Measurements from ENCODE around the gene CYB5D1.

CYB5D1 gene

DNA sequence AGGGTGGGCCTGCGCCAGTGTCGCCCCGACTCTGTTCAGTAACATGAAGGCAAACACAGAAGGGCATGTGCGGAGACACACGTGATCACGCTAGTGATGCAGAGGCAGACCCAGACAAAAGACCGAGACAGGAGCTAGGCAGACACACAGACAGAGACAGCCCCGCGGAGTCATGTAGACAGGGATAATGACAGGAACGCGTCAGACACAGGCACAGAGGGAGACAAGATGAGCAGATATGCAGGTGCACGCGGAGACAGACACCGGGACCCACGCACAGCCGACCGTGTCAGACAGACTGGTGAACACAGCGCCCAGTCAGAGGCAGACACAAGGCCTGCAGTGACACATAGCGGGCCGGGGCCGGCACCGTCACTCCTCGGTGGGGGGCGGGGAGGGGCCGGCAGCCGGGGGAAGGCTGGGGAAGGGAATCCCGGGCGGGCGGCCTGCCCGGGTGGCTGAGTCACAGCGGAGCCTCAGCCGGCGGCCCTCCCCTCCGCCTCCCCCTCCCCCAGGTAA is 16.3 kb upstream of the CYB5D1 start:
- Histone ChIP-seq H3K4me1 (ENCODE audit: control insufficient read depth, insufficient read depth, low read length) (peaks cover 28% of the 10 kb centered on the region), H3K36me3 (ENCODE audit: control insufficient read depth, insufficient read depth, low read length) (peaks cover 4% of the 10 kb centered on the region; the same call in 1 of the 2 replicates), H3K4me3 (ENCODE audit: low read depth, low read length) (peak overlapping the region; percentile 95), H3K9ac (ENCODE audit: low read length) (peak overlapping the region; percentile 93), H3K9me3 (ENCODE audit: control insufficient read depth, insufficient read depth, low read depth, low read length) (no peaks in the 10 kb centered on the region), H3K27me3 (ENCODE audit: control insufficient read depth, insufficient read depth, low read length) (peaks cover 31% of the 10 kb centered on the region), H3K27ac (ENCODE audit: low read depth, low read length) (peak overlapping the region; percentile 85; the same call in 1 of the 2 replicates)

DNA sequence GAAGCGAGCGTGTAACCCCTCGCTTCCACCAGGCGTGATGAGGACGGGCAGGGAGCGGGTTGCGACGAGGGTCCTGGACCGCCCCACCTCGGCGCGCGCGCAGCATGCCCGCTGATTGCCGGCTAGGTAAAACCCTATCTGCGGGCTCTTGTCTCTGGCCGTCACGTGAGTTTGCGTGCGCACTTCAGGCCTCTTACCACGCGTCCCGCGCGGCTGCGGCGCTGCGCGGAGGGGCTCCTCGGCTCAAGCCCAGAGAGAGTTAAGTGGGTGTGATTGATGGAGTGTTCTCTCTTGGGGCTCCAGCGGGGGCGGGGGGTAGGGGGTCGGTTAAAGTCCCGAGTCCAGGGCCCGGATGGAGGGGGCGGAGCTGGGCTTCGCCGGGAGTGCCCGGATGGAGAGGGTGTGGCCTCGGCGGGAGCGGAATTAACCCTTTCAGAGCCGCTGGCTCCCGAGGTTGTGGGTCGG is 15.9 kb upstream of the CYB5D1 start:
- H3K9ac ChIP-seq (ENCODE audit: low read length) = peak overlapping the region; percentile 93
- peak overlapping the region; percentile 85; the same call in 1 of the 2 replicates for H3K27ac ChIP-seq (ENCODE audit: low read depth, low read length)
- peak overlapping the region; percentile 95 for H3K4me3 ChIP-seq (ENCODE audit: low read depth, low read length)
- H3K36me3 ChIP-seq (ENCODE audit: control insufficient read depth, insufficient read depth, low read length) = peaks cover 9% of the 10 kb centered on the region; the same call in 1 of the 2 replicates
- H3K4me1 ChIP-seq (ENCODE audit: control insufficient read depth, insufficient read depth, low read length) = peaks cover 28% of the 10 kb centered on the region
- no peaks in the 10 kb centered on the region for H3K9me3 ChIP-seq (ENCODE audit: control insufficient read depth, insufficient read depth, low read depth, low read length)
- peaks cover 31% of the 10 kb centered on the region for H3K27me3 ChIP-seq (ENCODE audit: control insufficient read depth, insufficient read depth, low read length)

DNA sequence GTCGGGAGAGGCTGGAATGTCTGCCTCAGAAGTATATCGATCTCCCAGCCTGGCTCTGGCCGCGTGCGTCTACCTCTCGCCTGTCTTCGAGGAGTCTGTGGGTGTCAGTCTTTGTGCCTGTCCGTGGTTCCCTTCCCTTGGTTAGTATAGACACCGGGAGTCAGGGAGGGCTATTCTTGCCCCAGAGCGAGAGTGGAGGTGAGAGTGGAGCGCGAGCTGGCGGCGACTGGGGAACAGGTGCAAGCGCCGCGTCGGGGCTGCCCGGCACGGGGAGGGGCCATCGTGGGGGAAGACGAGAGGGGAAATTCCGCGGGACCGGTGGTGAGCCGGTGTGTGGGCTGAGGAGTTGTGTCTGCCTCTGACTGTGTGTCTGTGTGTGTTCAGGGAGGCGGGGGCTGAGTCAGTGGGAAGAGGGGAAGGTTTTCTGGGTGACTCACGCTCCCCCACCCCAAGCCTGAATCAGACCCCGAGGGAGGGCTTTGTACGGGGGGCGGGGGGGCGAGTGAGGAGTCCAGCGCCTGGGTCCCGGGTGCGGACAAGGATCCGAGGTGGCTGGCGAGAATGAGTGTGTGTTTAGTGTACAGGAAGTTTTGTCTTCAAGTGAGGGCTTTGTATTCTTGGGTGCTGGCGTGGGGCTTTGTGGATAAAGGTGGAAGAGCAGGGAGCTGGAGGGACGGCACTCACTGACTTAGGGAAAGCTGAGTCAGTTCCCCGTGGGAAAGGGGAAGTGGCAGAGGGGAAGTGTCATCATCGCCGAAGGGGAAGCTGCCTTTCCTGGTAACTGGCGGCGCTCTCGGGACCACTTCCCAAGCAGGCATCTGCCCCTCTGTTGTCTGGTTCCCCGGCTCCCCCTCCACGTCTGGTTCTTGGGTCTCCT is 15.2 kb upstream of the CYB5D1 start:
- Histone ChIP-seq H3K27ac (ENCODE audit: low read depth, low read length) (peak overlapping the region; percentile 68; the same call in 1 of the 2 replicates), H3K27me3 (ENCODE audit: control insufficient read depth, insufficient read depth, low read length) (peaks cover 31% of the 10 kb centered on the region), H3K9me3 (ENCODE audit: control insufficient read depth, insufficient read depth, low read depth, low read length) (no peaks in the 10 kb centered on the region), H3K9ac (ENCODE audit: low read length) (peak overlapping the region; percentile 79), H3K4me1 (ENCODE audit: control insufficient read depth, insufficient read depth, low read length) (peaks cover 23% of the 10 kb centered on the region), H3K4me3 (ENCODE audit: low read depth, low read length) (peak overlapping the region; percentile 95), H3K36me3 (ENCODE audit: control insufficient read depth, insufficient read depth, low read length) (peaks cover 12% of the 10 kb centered on the region)

DNA sequence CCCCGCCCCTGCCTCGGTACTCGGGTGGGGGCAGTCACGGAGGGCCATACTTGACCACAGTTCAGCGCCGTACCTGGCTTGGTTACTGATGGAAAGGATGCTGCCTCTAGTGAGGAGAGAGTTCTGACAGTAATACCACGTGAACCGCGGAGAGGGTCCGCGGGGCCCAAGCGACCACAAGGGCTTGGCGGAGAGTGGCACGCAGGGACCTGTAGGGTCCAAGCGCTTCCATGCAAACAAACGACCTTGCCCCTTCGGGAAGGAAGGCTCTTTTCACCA is 14.6 kb upstream of the CYB5D1 start:
- H3K4me1 ChIP-seq (ENCODE audit: control insufficient read depth, insufficient read depth, low read length) = peaks cover 21% of the 10 kb centered on the region
- H3K27ac ChIP-seq (ENCODE audit: low read depth, low read length) = peak overlapping the region; percentile 68; the same call in 1 of the 2 replicates
- H3K9ac ChIP-seq (ENCODE audit: low read length) = peak overlapping the region; percentile 79
- peaks cover 12% of the 10 kb centered on the region for H3K36me3 ChIP-seq (ENCODE audit: control insufficient read depth, insufficient read depth, low read length)
- H3K27me3 ChIP-seq (ENCODE audit: control insufficient read depth, insufficient read depth, low read length) = peaks cover 31% of the 10 kb centered on the region
- H3K9me3 ChIP-seq (ENCODE audit: control insufficient read depth, insufficient read depth, low read depth, low read length) = no peaks in the 10 kb centered on the region
- peak overlapping the region; percentile 95 for H3K4me3 ChIP-seq (ENCODE audit: low read depth, low read length)

DNA sequence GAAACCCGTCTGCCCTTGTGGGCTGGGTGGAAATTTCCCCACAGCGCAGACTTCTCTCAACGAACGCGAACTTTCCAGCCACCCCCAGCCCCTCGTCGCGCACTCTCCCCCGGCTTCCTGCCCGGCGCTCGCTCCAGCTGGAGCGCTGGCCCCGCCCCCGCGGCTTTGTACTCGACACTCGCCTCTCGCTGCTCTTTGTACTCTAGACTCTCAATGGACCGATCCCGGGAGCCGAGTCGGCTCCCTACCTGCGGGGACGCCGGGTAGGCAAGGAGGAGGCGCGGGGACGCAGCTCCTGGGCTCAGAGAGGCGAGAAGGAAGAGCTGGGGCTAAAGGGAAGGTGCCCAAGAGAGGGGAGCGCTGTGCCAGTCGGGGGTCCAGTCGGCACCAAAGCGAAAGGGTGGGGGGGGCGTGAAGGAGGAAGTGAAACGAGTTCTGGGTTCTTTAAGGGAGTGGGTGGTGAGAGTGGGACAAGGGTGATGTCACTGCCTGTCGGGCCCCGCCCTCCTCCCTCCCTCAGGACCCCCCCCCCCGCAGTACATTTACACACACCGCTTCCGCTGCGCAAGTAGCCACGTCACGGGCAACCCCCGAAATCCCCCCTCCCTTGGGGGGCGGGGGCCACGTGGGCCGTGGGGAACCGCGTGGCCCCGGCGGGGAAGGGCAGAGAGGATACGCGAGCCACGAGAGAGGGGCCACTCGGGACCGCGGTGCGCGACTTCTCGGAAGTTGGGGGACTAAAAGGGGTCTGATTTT is 14.1 kb upstream of the CYB5D1 start:
- Histone ChIP-seq H3K27me3 (ENCODE audit: control insufficient read depth, insufficient read depth, low read length) (peaks cover 28% of the 10 kb centered on the region), H3K36me3 (ENCODE audit: control insufficient read depth, insufficient read depth, low read length) (peaks cover 12% of the 10 kb centered on the region), H3K9ac (ENCODE audit: low read length) (peak overlapping the region; percentile 79), H3K4me3 (ENCODE audit: low read depth, low read length) (peak overlapping the region; percentile 95), H3K9me3 (ENCODE audit: control insufficient read depth, insufficient read depth, low read depth, low read length) (no peaks in the 10 kb centered on the region), H3K27ac (ENCODE audit: low read depth, low read length) (peak overlapping the region; percentile 68; the same call in 1 of the 2 replicates), H3K4me1 (ENCODE audit: control insufficient read depth, insufficient read depth, low read length) (peaks cover 18% of the 10 kb centered on the region)

DNA sequence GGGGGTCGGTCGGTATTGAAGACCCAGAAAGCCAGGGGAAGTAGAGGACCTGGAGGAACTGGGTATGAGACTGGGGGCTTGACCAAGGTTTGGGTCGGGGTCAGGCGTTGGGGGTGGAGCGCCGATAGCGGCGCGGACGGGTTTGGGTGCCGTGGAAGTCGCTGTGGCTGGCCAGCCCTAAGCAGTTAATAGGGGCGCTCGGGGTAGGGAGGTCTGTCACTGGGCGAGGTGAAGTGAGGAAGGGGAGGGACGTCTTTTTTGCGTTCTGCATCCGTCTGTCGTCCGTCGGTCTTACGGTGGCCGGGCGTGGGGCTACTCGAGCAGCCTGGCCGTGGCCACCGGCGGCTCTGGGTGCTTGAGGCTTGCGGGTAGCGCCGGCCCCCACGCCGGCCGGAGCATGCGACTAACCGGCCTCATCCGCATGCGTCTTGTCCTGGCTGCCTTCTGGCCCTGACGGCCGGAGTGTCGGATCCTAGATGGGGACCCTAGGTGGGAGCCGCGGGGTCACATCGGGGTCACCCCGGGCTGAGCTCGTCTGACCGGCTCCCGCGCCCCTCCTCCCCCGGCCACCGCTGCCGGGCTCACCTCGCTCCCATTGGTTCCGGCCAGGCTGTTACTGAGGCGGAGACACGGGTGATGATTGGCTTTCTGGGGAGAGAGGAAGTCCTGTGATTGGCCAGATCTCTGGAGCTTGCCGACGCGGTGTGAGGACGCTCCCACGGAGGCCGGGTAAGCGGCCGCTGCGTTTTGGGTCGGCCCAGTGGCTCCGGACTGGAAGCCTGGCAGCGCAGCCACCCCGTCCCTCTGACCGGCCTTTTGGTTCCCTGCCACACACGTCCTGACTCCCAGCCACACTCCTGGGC is 13.3 kb upstream of the CYB5D1 start:
- H3K27me3 ChIP-seq (ENCODE audit: control insufficient read depth, insufficient read depth, low read length) = peaks cover 20% of the 10 kb centered on the region
- no peaks in the 10 kb centered on the region for H3K9me3 ChIP-seq (ENCODE audit: control insufficient read depth, insufficient read depth, low read depth, low read length)
- H3K4me1 ChIP-seq (ENCODE audit: control insufficient read depth, insufficient read depth, low read length) = peaks cover 11% of the 10 kb centered on the region; the same call in 1 of the 2 replicates
- peak overlapping the region; percentile 44; the same call in 1 of the 2 replicates for H3K27ac ChIP-seq (ENCODE audit: low read depth, low read length)
- peak overlapping the region; percentile 75 for H3K9ac ChIP-seq (ENCODE audit: low read length)
- peak overlapping the region; percentile 95 for H3K4me3 ChIP-seq (ENCODE audit: low read depth, low read length)
- H3K36me3 ChIP-seq (ENCODE audit: control insufficient read depth, insufficient read depth, low read length) = peaks cover 19% of the 10 kb centered on the region

DNA sequence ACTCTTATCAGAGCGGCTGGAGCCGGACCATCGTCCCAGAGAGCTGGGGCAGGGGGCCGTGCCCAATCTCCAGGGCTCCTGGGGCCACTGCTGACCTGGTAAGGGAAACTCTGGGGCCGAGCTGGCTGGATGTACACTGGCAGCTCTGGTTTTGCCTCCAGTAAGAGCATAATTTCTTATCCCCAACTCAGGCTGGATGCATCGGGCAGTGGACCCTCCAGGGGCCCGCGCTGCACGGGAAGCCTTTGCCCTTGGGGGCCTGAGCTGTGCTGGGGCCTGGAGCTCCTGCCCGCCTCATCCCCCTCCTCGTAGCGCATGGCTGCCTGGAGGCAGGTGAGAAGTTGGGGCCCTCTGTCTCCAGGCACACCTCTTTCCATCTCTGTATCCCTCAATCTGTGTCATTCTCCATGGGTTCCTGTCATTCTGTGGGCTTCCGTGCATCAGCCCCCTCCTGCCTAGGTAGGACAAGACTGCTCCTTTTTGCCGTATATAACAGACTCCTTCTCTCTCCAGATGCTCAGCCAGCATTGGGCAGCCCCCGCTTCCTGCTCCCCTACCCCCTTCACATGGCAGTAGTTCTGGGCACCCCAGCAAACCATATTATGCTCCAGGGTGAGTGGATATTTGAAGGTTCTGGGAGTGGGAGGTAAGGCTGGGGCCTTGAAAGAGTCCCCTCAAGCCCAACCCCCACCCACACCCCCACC is 12.3 kb upstream of the CYB5D1 start:
- Histone ChIP-seq H3K9me3 (ENCODE audit: control insufficient read depth, insufficient read depth, low read depth, low read length) (no peaks in the 10 kb centered on the region), H3K9ac (ENCODE audit: low read length) (no peak overlapping the region), H3K27ac (ENCODE audit: low read depth, low read length) (no peak overlapping the region), H3K4me1 (ENCODE audit: control insufficient read depth, insufficient read depth, low read length) (peaks cover 10% of the 10 kb centered on the region; the same call in 1 of the 2 replicates), H3K27me3 (ENCODE audit: control insufficient read depth, insufficient read depth, low read length) (peaks cover 10% of the 10 kb centered on the region), H3K4me3 (ENCODE audit: low read depth, low read length) (peak overlapping the region; percentile 95), H3K36me3 (ENCODE audit: control insufficient read depth, insufficient read depth, low read length) (peaks cover 26% of the 10 kb centered on the region)

DNA sequence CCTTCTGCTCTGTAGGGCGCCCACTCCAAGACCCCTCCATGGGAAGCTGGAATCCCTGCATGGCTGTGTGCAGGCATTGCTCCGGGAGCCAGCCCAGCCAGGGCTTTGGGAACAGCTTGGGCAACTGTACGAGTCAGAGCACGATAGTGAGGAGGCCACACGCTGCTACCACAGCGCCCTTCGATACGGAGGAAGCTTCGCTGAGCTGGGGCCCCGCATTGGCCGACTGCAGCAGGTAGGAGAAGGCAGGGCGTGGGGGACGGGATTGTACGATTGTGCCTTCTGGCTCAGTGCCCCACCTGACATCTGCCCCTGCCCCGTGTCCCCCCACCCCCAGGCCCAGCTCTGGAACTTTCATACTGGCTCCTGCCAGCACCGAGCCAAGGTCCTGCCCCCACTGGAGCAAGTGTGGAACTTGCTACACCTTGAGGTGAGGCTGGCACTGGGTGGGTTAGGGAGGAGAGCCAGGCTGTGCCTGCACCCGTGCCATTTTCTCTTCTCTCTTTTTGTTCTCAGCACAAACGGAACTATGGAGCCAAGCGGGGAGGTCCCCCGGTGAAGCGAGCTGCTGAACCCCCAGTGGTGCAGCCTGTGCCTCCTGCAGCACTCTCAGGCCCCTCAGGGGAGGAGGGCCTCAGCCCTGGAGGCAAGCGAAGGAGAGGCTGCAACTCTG is 11.6 kb upstream of the CYB5D1 start:
- H3K27ac ChIP-seq (ENCODE audit: low read depth, low read length) = no peak overlapping the region
- peaks cover 3% of the 10 kb centered on the region; the same call in 1 of the 2 replicates for H3K27me3 ChIP-seq (ENCODE audit: control insufficient read depth, insufficient read depth, low read length)
- no peak overlapping the region for H3K4me3 ChIP-seq (ENCODE audit: low read depth, low read length)
- peaks cover 3% of the 10 kb centered on the region; the same call in 1 of the 2 replicates for H3K4me1 ChIP-seq (ENCODE audit: control insufficient read depth, insufficient read depth, low read length)
- no peak overlapping the region for H3K9ac ChIP-seq (ENCODE audit: low read length)
- H3K36me3 ChIP-seq (ENCODE audit: control insufficient read depth, insufficient read depth, low read length) = peaks cover 26% of the 10 kb centered on the region
- no peaks in the 10 kb centered on the region for H3K9me3 ChIP-seq (ENCODE audit: control insufficient read depth, insufficient read depth, low read depth, low read length)

DNA sequence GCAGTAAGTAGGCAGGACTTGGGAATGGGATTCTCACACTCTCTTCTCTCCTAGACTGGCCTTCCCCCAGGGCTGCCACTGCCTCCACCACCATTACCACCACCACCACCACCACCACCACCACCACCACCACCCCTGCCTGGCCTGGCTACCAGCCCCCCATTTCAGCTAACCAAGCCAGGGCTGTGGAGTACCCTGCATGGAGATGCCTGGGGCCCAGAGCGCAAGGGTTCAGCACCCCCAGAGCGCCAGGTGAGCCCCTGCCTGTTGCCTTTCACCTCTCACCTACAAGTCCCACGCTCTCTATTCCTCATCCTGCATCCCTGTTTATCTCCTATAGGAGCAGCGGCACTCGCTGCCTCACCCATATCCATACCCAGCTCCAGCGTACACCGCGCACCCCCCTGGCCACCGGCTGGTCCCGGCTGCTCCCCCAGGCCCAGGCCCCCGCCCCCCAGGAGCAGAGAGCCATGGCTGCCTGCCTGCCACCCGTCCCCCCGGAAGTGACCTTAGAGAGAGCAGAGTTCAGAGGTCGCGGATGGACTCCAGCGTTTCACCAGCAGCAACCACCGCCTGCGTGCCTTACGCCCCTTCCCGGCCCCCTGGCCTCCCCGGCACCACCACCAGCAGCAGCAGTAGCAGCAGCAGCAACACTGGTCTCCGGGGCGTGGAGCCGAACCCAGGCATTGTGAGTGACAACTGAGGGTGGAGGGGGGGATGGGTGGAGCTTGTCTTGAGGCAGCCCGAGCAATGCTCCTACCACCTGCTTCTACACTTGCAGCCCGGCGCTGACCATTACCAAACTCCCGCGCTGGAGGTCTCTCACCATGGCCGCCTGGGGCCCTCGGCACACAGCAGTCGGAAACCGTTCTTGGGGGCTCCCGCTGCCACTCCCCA is 10.8 kb upstream of the CYB5D1 start:
- Histone ChIP-seq H3K4me3 (ENCODE audit: low read depth, low read length) (no peak overlapping the region), H3K4me1 (ENCODE audit: control insufficient read depth, insufficient read depth, low read length) (peaks cover 1% of the 10 kb centered on the region)

More for the DNA sequence above, 10.8 kb upstream of the CYB5D1 start:
- Histone ChIP-seq H3K27me3 (ENCODE audit: control insufficient read depth, insufficient read depth, low read length) (peaks cover 2% of the 10 kb centered on the region), H3K9me3 (ENCODE audit: control insufficient read depth, insufficient read depth, low read depth, low read length) (no peaks in the 10 kb centered on the region), H3K36me3 (ENCODE audit: control insufficient read depth, insufficient read depth, low read length) (peaks cover 28% of the 10 kb centered on the region), H3K27ac (ENCODE audit: low read depth, low read length) (no peak overlapping the region), H3K9ac (ENCODE audit: low read length) (no peak overlapping the region)

Measured in HUES6 (cell line).